HG03565 (cell line): Measurements from ENCODE around the gene LMNA.
A peak's percentile ranks its signal among the peaks of the same experiment; 100 is the strongest.
"Not testable (repeated sequence)": the region's sequence is repeated elsewhere in the genome, so short reads cannot be mapped to it uniquely, and the experiment has no call there.

ENCODE experiments used
- ATAC-seq: cut with Tn5 transposase; IDR thresholded peaks from one replicate; pipeline ENCODE4 v1.9.1; 2021; ENCODE audit warnings: mild to moderate bottlenecking, moderate library complexity; ENCODE audit not compliant: unreplicated experiment

Gene LMNA

DNA sequence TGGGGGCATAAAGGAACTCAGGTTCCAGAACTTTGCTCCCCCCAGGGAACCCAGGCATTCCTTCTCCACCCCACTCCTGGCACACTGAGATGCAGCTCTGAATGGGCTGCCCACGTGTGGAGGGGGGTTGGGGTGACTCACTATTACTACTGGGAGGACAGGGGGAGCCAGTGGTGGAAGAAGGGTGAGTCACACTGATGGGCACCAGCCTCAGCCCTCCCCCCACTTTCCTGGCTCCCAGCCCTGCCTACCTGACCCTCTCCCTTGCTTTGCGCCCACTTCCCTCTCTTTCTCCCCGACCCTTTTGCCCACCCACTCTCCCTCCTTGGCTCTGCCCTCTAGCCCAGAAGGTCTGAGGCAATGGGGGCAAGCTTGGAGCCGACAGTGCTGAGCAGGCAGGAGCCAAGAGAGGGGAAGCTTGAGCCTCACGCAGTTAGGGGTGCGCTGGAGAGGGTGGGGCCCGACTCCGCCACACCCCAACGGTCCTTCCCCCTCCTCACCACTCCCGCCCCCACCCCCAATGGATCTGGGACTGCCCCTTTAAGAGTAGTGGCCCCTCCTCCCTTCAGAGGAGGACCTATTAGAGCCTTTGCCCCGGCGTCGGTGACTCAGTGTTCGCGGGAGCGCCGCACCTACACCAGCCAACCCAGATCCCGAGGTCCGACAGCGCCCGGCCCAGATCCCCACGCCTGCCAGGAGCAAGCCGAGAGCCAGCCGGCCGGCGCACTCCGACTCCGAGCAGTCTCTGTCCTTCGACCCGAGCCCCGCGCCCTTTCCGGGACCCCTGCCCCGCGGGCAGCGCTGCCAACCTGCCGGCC, at the start of gene LMNA:
Gene LMNA, plus strand, starts transcription at position 611 of the 818 bp plus-strand sequence. CDS start 208 bp downstream, outside the sequence.
- ATAC-seq: peak; percentile 46

DNA sequence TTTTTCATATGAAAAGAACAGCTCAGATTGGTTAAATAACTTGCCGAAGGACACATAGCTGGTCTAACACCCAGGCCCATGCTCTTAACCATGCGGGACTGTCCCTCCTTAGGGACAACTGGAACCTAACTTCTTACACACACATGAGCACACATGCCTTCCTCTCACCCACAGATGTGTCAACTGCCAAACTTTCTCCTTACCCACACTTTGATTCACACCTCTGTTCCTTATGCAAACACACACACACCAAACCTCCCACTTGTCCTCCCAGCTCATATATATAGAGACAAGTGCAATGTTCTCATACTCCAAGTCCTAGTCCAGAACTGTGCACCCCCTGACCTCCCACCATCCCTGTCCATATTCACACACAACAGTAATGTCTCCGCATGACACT, 49.3 kb upstream of the LMNA start:
- no peak for ATAC-seq

DNA sequence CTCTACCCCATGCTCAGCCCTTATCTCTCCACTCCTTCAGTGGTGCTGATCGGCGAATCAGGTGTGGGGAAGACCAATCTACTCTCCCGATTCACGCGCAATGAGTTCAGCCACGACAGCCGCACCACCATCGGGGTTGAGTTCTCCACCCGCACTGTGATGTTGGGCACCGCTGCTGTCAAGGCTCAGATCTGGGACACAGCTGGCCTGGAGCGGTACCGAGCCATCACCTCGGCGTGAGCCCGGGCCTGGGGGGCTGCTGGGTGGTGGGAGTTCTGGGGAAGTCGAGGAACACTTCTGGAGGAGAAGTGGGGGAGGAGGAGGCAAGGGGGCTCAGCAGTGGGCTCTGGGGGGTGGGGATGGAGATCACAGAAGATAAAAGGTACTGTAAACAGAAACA, 48.6 kb upstream of the LMNA start:
- ATAC-seq: no peak

GRCh38 chr1:156067262-156067661, 47.2 kb upstream of the LMNA start:
- ATAC-seq: no peak

DNA sequence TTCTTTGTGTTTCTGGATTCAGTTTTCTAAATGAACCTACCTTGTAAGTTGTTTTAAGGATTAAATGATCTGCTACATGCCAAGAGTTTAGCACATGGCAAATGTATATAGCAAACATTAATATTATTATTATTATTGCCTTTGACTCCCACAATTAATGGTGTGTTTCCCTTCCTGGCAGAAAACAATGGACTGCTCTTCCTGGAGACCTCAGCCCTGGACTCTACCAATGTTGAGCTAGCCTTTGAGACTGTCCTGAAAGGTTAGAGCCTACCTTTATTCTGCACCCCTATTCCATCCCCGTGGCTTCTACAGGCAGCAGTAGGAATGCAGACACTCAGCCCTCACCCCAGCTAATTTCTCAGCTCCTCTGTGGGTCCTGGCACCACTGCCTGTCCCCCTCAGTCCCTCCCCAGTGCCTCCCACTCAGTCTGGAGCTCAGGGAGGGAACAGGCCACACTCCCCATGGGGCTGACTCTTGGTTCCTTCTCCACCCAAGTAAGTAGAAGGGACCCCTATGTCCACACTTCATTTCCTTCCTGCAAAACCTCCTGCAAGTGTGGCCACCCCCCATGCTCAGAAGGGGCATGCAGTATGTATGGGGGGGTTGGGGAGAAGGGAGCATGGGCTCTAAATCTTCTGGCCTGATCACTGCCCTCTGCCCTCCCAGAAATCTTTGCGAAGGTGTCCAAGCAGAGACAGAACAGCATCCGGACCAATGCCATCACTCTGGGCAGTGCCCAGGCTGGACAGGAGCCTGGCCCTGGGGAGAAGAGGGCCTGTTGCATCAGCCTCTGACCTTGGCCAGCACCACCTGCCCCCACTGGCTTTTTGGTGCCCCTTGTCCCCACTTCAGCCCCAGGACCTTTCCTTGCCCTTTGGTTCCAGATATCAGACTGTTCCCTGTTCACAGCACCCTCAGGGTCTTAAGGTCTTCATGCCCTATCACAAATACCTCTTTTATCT, 44.7 kb upstream of the LMNA start:
- ATAC-seq: no peak

DNA sequence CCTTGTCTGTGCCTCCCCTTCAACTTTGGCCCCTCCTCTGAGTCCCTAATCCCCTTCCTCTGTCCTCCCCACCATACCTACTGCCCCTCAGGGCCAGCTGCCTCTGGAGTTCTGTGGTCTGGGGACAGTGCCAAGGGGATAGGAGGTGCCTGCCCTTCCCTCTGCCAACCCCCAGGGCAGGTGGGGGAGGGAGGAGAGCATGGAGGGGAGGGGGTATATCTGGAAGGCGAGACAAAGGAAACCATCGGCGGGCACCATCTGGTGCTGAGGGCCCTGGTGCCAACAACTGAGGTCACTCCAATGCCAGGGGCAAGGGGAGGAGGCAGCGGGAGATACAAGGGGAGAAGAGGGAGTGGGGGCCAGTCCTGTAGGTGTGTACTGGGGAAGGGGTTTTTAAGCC, 44.0 kb upstream of the LMNA start:
- ATAC-seq: no peak

- not testable (repeated sequence) for ATAC-seq
Measured at GRCh38 chr1:156071332-156071816, 43.1 kb upstream of the LMNA start.

- ATAC-seq: no peak
Measured at GRCh38 chr1:156072251-156072650, 42.3 kb upstream of the LMNA start.

GRCh38 chr1:156073110-156073687, 41.3 kb upstream of the LMNA start:
- ATAC-seq: no peak

DNA sequence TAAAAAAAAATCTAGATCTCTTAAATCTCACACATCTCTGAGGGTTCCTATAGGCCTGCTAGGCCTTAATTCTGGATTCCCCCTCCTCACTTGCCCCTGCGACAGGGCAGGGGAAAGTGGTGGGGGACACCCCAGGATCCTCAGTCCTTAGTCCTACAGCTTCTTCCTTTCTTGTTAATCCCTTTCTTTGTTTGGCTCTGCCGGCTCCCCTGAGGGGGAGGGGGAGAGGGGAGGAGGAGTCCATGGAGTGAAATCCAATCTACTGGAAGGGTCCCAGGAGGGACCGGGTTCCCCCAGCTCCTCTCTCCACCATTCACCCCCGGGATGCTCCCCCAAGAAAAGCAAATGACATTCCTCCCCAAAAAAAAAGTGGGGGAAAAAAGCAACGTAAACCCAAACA, 40.8 kb upstream of the LMNA start:
- no peak for ATAC-seq

GRCh38 chr1:156074661-156075060, 39.9 kb upstream of the LMNA start:
- no peak for ATAC-seq

DNA sequence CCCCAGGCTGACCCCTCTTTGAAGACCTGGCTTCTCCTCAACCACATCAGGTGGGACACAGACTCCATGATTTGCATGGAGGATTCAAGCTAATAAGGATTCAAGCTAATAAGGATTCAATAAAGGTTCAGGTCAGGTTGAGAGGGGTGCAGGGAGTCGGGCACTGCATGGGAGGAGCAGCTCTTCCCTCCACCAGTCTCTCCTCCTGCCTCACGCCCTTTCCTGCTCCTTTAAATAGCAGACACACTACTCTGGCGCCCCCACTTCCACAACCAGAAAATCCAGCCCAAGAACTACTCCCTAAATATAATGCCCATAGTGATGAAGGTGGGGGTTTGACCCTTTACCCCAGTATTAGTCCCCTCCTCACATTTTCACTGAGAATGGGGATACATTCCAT, 39.3 kb upstream of the LMNA start:
- no peak for ATAC-seq

DNA sequence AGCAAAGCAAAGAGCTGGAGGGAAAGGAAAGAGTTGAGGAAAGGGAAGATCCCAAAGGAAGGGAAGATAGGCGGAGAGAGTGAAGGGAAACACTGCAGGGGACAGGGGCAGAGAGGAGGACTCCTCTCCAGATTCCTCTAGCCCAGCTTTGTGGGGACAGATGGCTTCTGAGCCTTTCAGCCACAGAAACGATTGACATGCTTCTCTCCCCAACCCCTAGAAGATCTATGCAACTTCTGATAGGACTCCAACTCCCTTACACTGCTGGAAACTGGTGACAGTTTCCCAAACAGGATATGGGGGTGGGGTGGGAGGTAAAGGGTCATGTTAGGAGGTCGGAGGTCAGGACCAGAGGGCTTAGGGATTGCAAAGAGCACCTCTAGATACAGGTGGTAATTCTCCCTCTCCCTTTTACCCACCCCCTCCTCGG, 38.7 kb upstream of the LMNA start:
- ATAC-seq: no peak

DNA sequence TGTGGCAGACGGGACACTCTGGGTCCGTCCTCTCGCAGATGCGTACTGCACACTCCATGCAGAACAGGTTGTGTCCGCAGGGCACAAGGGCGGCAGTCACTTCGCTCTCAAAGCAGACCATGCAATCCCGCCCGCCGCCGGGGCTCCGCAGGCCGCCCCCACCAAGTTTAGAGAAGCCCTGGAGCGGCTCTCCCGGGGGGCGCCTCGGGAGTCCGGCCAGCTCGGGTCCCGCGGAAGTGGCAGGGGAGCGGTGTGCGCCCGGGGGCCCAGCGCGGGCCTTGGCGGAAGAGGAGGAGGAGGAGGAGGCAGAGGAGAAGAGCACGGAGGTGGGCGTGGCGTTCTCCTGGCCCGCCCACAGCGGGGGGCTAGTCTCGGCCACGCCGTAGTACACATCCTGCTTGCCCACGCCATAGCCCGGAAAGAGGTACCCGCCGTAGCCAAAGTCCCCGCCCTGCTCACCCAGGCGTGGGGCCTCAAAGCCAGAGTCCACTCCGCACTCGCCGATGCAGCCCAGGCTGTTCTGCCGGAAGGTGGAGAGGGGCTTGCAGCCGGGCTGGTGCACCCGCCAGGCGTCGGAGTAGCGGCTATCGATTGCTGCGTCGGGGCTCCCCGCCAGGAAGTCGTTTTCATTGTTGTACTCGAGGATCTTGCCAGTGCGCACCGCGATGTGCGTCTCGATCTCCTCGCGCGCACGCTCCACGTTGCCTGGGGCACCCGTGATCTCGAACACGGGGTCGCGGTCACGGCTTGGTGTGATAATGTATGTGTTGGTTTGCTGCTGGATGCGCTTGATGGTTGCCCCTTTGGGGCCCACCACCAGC, 37.7 kb upstream of the LMNA start:
- ATAC-seq: no peak

GRCh38 chr1:156077430-156077760, 37.1 kb upstream of the LMNA start:
- no peak for ATAC-seq

- ATAC-seq: no peak
Measured at GRCh38 chr1:156078728-156079127, 35.8 kb upstream of the LMNA start.

DNA sequence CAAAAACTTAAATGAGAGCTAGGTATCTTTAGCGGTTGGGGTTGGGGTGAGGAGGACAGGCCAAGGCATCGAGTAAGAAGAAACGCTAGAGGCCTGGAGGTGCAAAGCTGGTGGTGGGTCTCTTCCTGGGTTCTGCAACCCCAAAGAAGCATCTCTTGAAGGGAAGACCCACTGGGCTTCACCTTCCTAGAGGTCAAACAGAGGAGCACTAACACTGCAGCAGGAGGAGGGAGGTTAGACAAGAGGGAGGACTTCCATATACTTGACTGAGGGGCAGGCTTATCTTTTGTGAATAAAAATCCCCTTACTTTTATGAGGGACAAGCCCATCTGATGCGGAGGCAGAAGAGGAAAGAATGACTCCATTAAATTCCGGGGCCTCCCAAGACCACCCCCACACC, 34.7 kb upstream of the LMNA start:
- ATAC-seq: no peak

GRCh38 chr1:156080241-156080862, 34.2 kb upstream of the LMNA start:
- no peak for ATAC-seq

- ATAC-seq: no peak
Measured at GRCh38 chr1:156080863-156081179, 33.7 kb upstream of the LMNA start.

DNA sequence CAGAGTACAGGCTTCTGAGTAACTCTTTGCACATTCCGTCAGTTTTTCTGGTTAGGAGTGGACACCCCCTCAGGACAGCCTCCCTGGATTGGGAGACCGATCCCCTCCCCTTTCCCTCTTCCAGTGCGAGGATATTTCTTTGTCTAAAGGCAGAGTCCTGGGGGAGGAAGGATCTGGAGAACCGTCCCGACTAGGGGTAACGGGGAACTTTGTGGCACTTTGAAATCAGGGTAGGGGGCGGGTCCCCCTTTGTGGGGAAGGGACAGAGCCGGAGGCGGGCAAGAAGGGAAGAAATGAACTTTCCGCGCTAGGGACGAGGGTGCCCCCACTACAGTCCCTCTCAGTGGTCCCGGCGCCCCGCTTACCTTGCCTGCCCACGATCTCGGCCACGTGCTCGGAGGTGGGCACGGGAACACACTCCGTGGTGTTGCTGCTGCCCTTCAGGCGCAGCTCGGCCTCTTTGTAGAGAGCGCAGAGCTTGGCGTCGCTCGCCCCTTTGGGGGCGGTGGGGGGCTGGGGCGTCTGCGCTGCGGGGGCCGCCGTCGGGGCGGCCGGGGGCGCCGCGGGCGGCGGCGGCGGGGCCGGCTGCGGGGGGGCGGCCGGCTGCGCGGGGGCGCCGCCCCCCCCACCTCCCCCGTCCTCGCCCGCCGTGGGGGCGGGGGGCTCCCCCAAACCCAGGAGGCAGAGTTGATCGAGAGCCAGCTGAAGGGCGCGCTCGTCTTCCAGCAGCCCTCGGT, 33.2 kb upstream of the LMNA start:
- ATAC-seq: no peak
